ENCODE measurements around the gene NFATC2. TPM values are rescaled to one million over a fixed set of nuclear protein-coding genes. Genes with fewer than 3 reads are reported as not detected.

NFATC2 gene
- total RNA-seq, 1 donor from 2014 or later, result 4.2 TPM

- TF ChIP-seq CTCF (IDR thresholded peaks at IDR 0.05; ENCODE audit: borderline replicate concordance), result no peak
- intact Hi-C loops (cut with micrococcal nuclease), result no loop called here
- Histone ChIP-seq H3K27ac (replicated peaks) (no peak overlapping the region), H3K4me1 (no peaks in the 10 kb centered on the region), H3K9me3 (replicated peaks) (no peaks in the 10 kb centered on the region), H3K36me3 (no peaks in the 10 kb centered on the region), H3K4me3 (no peak overlapping the region), H3K27me3 (ENCODE audit: low read depth) (no peaks in the 10 kb centered on the region)
- DNase-seq, result no peak
These were observed 200.9 kb downstream of the NFATC2 start for GRCh38 chr20:51341581-51341980.

GRCh38 chr20:51340451-51340840 lies 202.1 kb downstream of the NFATC2 start:
- no peaks in the 10 kb centered on the region for H3K4me1 ChIP-seq
- no peaks in the 10 kb centered on the region for H3K36me3 ChIP-seq
- no peak for TF ChIP-seq CTCF (IDR thresholded peaks at IDR 0.05; ENCODE audit: borderline replicate concordance)
- H3K27ac ChIP-seq (replicated peaks), result no peak overlapping the region
- intact Hi-C loops (cut with micrococcal nuclease), result no loop called here
- DNase-seq, result no peak
- no peak overlapping the region for H3K4me3 ChIP-seq
- H3K9me3 ChIP-seq (replicated peaks), result no peaks in the 10 kb centered on the region
- H3K27me3 ChIP-seq (ENCODE audit: low read depth), result no peaks in the 10 kb centered on the region

GRCh38 chr20:51339721-51340450 lies 202.6 kb downstream of the NFATC2 start:
- Histone ChIP-seq H3K36me3 (no peaks in the 10 kb centered on the region), H3K9me3 (replicated peaks) (no peaks in the 10 kb centered on the region), H3K27ac (replicated peaks) (no peak overlapping the region), H3K4me1 (no peaks in the 10 kb centered on the region), H3K27me3 (ENCODE audit: low read depth) (no peaks in the 10 kb centered on the region), H3K4me3 (no peak overlapping the region)
- TF ChIP-seq CTCF (IDR thresholded peaks at IDR 0.05; ENCODE audit: borderline replicate concordance), result no peak
- no peak for DNase-seq
- intact Hi-C loops (cut with micrococcal nuclease), result no loop called here

GRCh38 chr20:51338692-51339440 lies 203.7 kb downstream of the NFATC2 start:
- no peak for DNase-seq
- no peak for TF ChIP-seq CTCF (IDR thresholded peaks at IDR 0.05; ENCODE audit: borderline replicate concordance)
- H3K4me3 ChIP-seq, result no peak overlapping the region
- H3K36me3 ChIP-seq, result no peaks in the 10 kb centered on the region
- H3K9me3 ChIP-seq (replicated peaks), result no peaks in the 10 kb centered on the region
- H3K27ac ChIP-seq (replicated peaks), result no peak overlapping the region
- no peaks in the 10 kb centered on the region for H3K27me3 ChIP-seq (ENCODE audit: low read depth)
- intact Hi-C loops (cut with micrococcal nuclease), result no loop called here
- no peaks in the 10 kb centered on the region for H3K4me1 ChIP-seq

GRCh38 chr20:51337126-51337805 lies 205.3 kb downstream of the NFATC2 start:
- H3K4me1 ChIP-seq, result no peaks in the 10 kb centered on the region
- intact Hi-C loops (cut with micrococcal nuclease), result no loop called here
- no peaks in the 10 kb centered on the region for H3K27me3 ChIP-seq (ENCODE audit: low read depth)
- no peak overlapping the region for H3K27ac ChIP-seq (replicated peaks)
- H3K9me3 ChIP-seq (replicated peaks), result no peaks in the 10 kb centered on the region
- no peak for TF ChIP-seq CTCF (IDR thresholded peaks at IDR 0.05; ENCODE audit: borderline replicate concordance)
- H3K4me3 ChIP-seq, result no peak overlapping the region
- no peaks in the 10 kb centered on the region for H3K36me3 ChIP-seq
- DNase-seq, result no peak

Small RNA genes within 50 kb of the gene (microRNA-seq; reads per million reads assigned to microRNA genes)
- gene MIR3194, result not detected

Other genes starting within 250 kb of the NFATC2 start
- gene ATP9A, start 225.7 kb upstream of the NFATC2 start, total RNA-seq, result 25.2 TPM